Gastrocnemius medialis (tissue), 4 donors: ENCODE measurements around the gene TM4SF5.

Experiments used
- POLR2A ChIP-seq, 2 donors: fragments of 450-650 bp; IDR thresholded peaks; one replicate each; pipeline ENCODE4 v1.6.1; 2017; ENCODE audit warnings: antibody characterized with exemption in 2 of 2, mild to moderate bottlenecking in 2 of 2, moderate library complexity in 2 of 2
- TF ChIP-seq, protein P1 (sequence below), 5 experiments: fragments of 450-650 bp in 3 of 5; fragments of 200-600 bp in 2 of 5; sonication (generic) in 2 of 5; IDR thresholded peaks in 4 of 5; conservative IDR thresholded peaks in 1 of 5; 1 replicate in 4 of 5; 2 replicates in 1 of 5; pipeline ENCODE4 v1.5.1; 2016 to 2019; ENCODE audit warnings: antibody characterized with exemption in 5 of 5, mild to moderate bottlenecking in 3 of 5, moderate library complexity in 3 of 5

DNA sequence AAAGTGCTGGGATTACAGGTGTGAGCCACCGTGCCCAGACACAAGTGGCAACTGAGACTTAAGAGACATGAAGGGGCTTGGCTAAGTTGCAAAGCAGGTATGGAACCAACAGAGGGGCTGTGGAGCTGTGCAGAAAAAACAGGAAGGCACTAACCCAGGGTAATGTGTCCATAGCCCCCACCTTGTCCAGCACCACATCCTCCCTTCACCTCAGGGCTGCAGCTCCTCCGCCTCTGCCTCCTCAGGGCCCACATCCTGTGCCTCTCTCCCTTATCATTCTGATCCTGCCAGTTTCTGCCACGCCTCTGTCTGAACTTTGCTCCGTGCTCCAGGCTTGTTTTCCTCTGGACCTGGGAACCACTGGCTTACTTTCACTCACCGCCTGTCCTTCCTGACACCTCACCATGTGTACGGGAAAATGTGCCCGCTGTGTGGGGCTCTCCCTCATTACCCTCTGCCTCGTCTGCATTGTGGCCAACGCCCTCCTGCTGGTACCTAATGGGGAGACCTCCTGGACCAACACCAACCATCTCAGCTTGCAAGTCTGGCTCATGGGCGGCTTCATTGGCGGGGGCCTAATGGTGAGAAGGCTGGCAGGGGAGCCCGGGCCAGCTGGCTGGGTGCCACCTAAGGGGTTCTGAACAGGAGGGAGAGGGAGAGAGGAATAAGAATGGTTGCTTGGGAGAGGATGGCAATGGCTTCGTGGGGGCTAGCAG lies at the start of gene TM4SF5:
- TF ChIP-seq, protein P1, sequence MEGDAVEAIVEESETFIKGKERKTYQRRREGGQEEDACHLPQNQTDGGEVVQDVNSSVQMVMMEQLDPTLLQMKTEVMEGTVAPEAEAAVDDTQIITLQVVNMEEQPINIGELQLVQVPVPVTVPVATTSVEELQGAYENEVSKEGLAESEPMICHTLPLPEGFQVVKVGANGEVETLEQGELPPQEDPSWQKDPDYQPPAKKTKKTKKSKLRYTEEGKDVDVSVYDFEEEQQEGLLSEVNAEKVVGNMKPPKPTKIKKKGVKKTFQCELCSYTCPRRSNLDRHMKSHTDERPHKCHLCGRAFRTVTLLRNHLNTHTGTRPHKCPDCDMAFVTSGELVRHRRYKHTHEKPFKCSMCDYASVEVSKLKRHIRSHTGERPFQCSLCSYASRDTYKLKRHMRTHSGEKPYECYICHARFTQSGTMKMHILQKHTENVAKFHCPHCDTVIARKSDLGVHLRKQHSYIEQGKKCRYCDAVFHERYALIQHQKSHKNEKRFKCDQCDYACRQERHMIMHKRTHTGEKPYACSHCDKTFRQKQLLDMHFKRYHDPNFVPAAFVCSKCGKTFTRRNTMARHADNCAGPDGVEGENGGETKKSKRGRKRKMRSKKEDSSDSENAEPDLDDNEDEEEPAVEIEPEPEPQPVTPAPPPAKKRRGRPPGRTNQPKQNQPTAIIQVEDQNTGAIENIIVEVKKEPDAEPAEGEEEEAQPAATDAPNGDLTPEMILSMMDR (IDR thresholded peaks at IDR 0.05 in 4 of 5, conservative IDR thresholded peaks at IDR 0.05 in 1 of 5): no peak
- no peak for TF ChIP-seq POLR2A (IDR thresholded peaks at IDR 0.05)
